ENCODE data around the gene TDRD7.

Gene TDRD7, protein sequence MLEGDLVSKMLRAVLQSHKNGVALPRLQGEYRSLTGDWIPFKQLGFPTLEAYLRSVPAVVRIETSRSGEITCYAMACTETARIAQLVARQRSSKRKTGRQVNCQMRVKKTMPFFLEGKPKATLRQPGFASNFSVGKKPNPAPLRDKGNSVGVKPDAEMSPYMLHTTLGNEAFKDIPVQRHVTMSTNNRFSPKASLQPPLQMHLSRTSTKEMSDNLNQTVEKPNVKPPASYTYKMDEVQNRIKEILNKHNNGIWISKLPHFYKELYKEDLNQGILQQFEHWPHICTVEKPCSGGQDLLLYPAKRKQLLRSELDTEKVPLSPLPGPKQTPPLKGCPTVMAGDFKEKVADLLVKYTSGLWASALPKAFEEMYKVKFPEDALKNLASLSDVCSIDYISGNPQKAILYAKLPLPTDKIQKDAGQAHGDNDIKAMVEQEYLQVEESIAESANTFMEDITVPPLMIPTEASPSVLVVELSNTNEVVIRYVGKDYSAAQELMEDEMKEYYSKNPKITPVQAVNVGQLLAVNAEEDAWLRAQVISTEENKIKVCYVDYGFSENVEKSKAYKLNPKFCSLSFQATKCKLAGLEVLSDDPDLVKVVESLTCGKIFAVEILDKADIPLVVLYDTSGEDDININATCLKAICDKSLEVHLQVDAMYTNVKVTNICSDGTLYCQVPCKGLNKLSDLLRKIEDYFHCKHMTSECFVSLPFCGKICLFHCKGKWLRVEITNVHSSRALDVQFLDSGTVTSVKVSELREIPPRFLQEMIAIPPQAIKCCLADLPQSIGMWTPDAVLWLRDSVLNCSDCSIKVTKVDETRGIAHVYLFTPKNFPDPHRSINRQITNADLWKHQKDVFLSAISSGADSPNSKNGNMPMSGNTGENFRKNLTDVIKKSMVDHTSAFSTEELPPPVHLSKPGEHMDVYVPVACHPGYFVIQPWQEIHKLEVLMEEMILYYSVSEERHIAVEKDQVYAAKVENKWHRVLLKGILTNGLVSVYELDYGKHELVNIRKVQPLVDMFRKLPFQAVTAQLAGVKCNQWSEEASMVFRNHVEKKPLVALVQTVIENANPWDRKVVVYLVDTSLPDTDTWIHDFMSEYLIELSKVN

GRCh38 chr9:97411789-97412625 lies at the start of gene TDRD7:
Gene TDRD7, plus strand, starts transcription at chr9:97412096. Its CDS starts 16,370 bp downstream, at chr9:97428466.
- peak; percentile 62 for DNase-seq

DNA sequence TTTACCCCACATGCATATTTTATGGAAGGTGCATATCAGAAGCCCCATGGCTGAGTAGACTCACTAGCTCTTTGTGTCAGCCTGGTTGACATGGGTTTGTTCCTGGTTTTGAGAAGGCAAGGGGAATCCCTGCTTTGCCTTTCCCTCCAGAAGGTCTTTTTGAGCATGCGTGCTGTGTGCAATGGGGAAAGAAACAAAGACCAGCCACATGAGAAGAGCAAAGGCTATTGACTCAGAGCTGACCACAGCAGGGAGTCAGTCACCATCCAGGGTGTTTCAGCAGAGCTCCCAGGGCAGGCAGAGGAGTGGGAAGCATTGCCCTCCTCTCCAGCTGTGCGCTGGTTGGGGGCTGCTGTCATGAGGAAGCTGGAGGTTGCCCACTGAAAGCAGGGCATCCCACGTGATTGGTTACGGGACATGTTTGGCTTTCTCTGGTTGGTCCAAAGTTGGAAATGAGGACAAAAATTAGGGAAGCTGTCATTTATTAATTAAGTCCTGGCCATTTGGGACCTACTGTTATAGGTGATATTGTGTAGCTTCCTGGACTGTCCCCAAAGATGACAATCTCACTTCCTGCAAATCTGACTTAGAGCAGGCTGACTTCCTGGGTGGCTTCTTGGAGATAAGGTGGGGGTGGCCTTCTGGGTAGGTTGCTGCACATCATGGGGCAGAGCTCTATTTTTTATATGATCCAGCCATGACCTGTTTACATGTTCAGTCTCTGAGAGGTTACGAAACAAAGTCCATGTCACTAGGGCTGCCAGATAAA lies 48.9 kb upstream of the TDRD7 start:
- DNase-seq: no peak

DNA sequence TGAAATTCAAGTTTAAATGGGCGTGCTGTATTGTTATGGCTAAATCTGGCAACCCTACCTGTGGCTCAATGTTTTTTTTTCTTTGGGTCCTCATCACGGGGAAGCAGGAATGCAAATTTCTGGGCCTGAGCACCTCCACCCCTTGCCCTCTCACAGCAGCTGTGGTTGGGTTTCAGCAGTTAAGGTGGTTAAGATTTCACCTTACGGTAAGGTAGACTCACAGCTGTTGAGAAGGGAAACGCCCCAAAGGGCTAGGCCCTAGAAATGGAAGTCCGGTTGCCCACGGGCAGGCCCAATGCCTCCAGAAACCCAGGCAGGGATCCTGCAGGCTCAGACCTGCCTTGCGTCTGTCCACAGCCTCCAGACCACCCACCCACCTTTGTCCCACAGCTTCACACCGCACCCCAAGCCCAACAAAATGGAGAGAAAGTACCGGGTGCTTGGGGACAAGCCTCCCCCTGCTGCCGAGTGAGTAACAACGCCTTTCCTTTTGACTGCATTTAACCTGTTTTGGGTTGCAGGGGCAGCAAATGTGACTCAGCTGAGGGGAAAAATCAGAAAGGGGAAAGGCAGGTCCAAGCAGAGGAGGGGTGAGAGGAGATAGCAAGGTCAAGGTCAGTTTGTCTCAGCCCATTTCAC lies 48.1 kb upstream of the TDRD7 start:
- DNase-seq: no peak

DNA sequence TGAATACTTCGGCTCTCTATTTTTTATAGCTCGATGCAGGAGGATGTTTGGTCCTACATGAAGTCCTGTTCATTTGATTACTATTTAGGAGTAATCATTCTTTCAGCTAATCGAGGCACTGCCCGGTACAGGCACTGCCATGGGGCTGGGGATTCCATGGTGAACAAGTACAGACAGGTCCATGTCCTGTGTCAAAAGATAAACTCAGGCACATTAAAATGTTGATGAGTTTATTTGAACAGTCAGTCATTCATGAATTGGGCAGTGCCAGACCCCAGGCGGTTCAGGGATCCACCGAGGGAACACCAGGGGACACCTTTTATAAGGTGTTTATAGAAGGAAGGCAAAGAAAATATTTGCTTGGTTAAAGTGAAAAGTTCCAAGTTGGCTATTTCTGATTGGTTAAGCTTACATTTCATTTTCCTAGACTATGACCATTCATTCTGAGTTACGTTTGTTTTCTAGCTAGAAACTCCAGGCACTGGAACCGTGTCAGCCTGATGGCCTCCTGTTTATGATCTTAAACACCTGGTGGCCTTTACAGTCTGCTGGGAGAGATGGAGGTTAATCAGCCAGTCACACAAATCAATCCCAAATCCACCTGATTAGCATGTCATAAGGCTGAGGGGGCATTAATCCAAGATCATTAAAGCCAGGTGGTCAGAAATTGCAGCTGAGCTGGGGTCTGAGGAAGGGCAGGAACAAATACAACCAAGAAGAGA lies 47.0 kb upstream of the TDRD7 start:
- DNase-seq: no peak

- no peak for DNase-seq
Measured at GRCh38 chr9:97365634-97366033, 46.3 kb upstream of the TDRD7 start.

DNA sequence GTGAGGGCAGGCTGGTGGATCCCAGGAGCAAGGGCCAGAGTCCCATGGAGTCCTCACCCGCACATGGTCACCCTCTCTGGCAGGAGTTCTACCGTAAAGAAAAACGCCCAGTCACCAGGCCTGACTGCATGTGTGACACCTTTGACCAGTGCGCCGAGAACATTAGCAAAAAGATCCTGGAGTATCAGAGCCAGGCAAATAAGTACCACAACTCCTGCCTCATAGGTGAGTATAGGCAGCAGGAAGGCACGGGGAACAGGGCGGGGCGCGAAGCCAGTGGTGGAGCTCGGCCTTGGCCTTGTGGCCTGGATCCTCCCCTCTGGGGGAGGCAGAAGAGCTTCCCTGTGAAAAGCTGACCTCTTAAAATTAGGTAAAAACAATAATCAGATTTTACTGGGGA lies 45.4 kb upstream of the TDRD7 start:
- DNase-seq: no peak

GRCh38 chr9:97366889-97367288 lies 45.0 kb upstream of the TDRD7 start:
- no peak for DNase-seq

GRCh38 chr9:97367729-97368128 lies 44.2 kb upstream of the TDRD7 start:
- DNase-seq: no peak

DNA sequence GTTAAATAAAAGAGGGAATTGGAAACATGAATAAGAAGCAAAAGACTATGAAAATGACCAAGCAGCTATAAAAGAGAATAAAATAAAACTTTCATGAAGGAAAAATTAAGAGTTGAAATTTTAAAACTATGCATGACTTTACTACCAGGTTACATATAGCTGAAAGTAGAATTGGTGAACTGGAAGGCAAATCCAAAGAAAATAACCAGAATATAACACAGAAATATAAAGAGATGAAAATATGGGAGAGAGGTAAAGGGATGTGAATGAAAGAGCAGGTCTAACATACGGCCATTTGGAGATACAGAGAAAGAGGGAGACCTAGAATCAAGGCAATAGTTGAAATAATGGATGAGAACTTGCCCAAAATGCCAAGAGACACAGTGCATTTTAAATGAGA lies 42.9 kb upstream of the TDRD7 start:
- DNase-seq: no peak

DNA sequence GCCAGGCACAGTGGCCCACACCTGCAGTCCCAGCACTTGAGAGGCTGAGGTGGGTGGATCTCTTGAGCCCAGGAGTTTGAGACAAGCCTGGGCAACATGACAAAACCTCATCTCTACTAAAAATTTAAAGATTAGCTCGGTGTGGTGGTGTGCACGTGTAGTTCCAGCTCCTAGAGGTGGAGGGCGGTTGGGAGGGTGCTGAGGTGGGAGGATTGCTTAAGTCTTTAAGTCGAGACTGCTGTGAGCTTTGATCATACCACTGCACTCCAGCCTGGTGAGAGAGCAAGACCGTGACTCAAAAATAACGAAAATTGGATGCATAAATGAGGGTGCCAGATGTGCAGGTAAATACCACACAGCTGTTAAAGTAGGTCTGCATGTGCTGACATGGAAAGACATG lies 39.3 kb upstream of the TDRD7 start:
- no peak for DNase-seq

DNA sequence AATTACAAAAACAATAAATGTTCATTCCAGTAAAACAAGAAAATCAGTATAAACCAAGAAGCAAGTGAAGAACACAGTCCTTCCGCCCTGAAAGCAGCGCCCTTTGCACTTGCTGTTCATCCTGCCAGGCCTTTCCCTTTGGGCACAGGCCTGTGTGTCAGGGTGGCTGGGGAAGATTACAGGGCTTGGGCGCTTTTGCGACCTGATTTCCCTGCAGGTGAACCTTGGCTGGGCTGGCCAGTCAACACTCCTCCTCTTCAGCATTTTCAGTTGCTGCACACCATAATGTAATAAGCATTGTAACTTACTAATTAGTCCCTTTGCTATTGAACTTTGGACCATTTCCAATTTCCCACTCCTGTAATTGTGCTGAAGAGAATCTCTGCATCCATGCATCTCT lies 38.6 kb upstream of the TDRD7 start:
- DNase-seq: no peak

- no peak for DNase-seq
Measured at GRCh38 chr9:97374811-97375210, 37.1 kb upstream of the TDRD7 start.

GRCh38 chr9:97376902-97377301 lies 35.0 kb upstream of the TDRD7 start:
- DNase-seq: no peak

- DNase-seq: no peak
Measured at GRCh38 chr9:97382099-97382718, 29.7 kb upstream of the TDRD7 start.

GRCh38 chr9:97384406-97385262 lies 27.3 kb upstream of the TDRD7 start:
- DNase-seq: no peak

- DNase-seq: no peak
Measured at GRCh38 chr9:97385626-97386264, 26.2 kb upstream of the TDRD7 start.

- DNase-seq: no peak
Measured at GRCh38 chr9:97386265-97386633, 25.6 kb upstream of the TDRD7 start.

GRCh38 chr9:97386733-97387503 lies 25.0 kb upstream of the TDRD7 start:
- peak; percentile 64 for DNase-seq
